H1 (cell line): ENCODE results near the gene CORIN.

Source experiments
- EZH2 ChIP-seq: fragments of 200-600 bp; sonication (generic); IDR thresholded peaks from 2 replicates; pipeline ENCODE4 v1.7.1; 2012; ENCODE audit warnings: low read depth, mild to moderate bottlenecking, moderate library complexity, low read length, inconsistent platforms; ENCODE audit not compliant: severe bottlenecking
- JUND ChIP-seq: IDR thresholded peaks from 2 replicates; pipeline ENCODE4 v1.6.1; 2011; ENCODE audit warnings: mild to moderate bottlenecking, improper control_type of control experiment, low read length
- MAFK ChIP-seq: IDR thresholded peaks from 2 replicates; pipeline ENCODE4 v1.6.1; 2012; ENCODE audit warnings: low read depth, mild to moderate bottlenecking, improper control_type of control experiment, low read length
- TAF1 ChIP-seq: IDR thresholded peaks from 2 replicates; pipeline ENCODE4 v1.6.1; 2011; ENCODE audit warnings: mild to moderate bottlenecking, low read depth, low read length
- TF ChIP-seq, protein P1 (sequence below), 3 experiments: IDR thresholded peaks; 1 replicate in 2 of 3; 2 replicates in 1 of 3; pipeline versions ENCODE4 v1.5.1 to v1.6.1; 2011; ENCODE audit warnings: low read length in 3 of 3, mild to moderate bottlenecking in 3 of 3, inconsistent platforms in 2 of 3, low read depth in 1 of 3, moderate library complexity in 1 of 3; ENCODE audit not compliant: insufficient read depth in 1 of 3; ENCODE audit errors: control extremely low read depth in 1 of 3
- TF ChIP-seq, protein P2 (sequence below): IDR thresholded peaks from 2 replicates; pipeline ENCODE4 v1.6.1; 2011; ENCODE audit warnings: low read length, improper control_type of control experiment

DNA sequence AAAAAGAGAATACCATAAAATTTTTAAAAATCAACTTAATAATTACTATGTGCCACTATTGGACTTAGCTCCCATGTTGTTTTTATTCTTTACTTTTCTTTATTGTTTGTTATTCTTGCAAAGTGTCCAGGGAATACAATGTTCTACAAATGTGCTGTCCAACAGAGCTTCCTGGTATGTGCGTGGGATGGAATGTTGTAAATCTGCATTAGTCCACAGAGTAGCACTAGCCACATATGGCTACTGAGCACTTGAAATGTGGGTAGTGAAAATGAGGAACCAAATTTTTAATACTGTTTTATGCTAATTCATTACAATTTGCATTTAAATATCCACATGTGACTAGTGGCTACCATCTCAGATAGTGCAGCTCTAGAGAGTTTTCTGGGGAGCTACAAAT is 14.3 kb upstream of the CORIN start:
- no peak for TF ChIP-seq TAF1
- TF ChIP-seq EZH2 = no peak
- TF ChIP-seq, protein P1, sequence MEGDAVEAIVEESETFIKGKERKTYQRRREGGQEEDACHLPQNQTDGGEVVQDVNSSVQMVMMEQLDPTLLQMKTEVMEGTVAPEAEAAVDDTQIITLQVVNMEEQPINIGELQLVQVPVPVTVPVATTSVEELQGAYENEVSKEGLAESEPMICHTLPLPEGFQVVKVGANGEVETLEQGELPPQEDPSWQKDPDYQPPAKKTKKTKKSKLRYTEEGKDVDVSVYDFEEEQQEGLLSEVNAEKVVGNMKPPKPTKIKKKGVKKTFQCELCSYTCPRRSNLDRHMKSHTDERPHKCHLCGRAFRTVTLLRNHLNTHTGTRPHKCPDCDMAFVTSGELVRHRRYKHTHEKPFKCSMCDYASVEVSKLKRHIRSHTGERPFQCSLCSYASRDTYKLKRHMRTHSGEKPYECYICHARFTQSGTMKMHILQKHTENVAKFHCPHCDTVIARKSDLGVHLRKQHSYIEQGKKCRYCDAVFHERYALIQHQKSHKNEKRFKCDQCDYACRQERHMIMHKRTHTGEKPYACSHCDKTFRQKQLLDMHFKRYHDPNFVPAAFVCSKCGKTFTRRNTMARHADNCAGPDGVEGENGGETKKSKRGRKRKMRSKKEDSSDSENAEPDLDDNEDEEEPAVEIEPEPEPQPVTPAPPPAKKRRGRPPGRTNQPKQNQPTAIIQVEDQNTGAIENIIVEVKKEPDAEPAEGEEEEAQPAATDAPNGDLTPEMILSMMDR (IDR thresholded peaks at IDR 0.05; ENCODE audit: control extremely low read depth in 1 of 3, insufficient read depth in 1 of 3, low read depth in 1 of 3, low read length in 3 of 3) = no peak
- TF ChIP-seq, protein P2, sequence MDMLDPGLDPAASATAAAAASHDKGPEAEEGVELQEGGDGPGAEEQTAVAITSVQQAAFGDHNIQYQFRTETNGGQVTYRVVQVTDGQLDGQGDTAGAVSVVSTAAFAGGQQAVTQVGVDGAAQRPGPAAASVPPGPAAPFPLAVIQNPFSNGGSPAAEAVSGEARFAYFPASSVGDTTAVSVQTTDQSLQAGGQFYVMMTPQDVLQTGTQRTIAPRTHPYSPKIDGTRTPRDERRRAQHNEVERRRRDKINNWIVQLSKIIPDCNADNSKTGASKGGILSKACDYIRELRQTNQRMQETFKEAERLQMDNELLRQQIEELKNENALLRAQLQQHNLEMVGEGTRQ = no peak
- no peak for TF ChIP-seq MAFK
- TF ChIP-seq JUND = no peak
